ENCODE data around the gene AS3MT.
"Not testable (repeated sequence)": the region's sequence is repeated elsewhere in the genome, so short reads cannot be mapped to it uniquely, and the experiment has no call there.

Gene AS3MT

DNA sequence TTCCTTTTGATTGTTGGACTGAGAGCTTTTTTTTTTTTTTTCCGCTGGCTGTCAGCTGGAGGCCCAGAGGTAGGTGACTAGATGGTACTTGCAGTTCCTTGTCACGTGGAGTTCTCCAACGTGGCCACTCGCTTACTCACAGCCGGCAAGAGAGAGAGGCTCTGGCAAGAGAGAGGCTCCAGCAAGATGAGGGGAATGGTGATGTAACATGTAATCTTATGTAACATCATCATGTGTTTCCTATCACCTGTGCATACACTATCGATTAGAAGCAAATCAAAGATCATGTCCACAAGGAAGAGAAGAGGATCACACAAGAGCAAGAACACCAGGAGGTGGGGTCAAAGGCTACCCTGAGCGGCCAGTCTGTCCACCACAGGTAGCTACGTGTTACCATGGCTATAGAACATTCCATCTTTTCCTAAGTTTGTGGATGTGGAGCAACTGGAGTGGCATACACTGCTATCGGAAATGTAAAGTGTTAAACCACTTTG, 19.2 kb upstream of the AS3MT start:
- TF ChIP-seq EZH2 (IDR thresholded peaks at IDR 0.05; ENCODE audit: borderline replicate concordance, low read length), result no peak
- TF ChIP-seq, protein P1, sequence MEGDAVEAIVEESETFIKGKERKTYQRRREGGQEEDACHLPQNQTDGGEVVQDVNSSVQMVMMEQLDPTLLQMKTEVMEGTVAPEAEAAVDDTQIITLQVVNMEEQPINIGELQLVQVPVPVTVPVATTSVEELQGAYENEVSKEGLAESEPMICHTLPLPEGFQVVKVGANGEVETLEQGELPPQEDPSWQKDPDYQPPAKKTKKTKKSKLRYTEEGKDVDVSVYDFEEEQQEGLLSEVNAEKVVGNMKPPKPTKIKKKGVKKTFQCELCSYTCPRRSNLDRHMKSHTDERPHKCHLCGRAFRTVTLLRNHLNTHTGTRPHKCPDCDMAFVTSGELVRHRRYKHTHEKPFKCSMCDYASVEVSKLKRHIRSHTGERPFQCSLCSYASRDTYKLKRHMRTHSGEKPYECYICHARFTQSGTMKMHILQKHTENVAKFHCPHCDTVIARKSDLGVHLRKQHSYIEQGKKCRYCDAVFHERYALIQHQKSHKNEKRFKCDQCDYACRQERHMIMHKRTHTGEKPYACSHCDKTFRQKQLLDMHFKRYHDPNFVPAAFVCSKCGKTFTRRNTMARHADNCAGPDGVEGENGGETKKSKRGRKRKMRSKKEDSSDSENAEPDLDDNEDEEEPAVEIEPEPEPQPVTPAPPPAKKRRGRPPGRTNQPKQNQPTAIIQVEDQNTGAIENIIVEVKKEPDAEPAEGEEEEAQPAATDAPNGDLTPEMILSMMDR (IDR thresholded peaks at IDR 0.05; ENCODE audit: low read length), result no peak
- Histone ChIP-seq H3K4me1 (ENCODE audit: insufficient read depth, low read length, severe bottlenecking) (no peaks in the 10 kb centered on the region), H3K27me3 (ENCODE audit: insufficient read depth, low read length) (no peaks in the 10 kb centered on the region), H3K9ac (ENCODE audit: low read length) (no peak overlapping the region), H3K79me2 (ENCODE audit: insufficient read depth, low read length) (no peaks in the 10 kb centered on the region), H3K27ac (ENCODE audit: low read depth, low read length, poor library complexity, severe bottlenecking) (no peak overlapping the region), H2AFZ (ENCODE audit: low read length) (no peak overlapping the region), H3K9me3 (ENCODE audit: low read length) (no peaks in the 10 kb centered on the region), H4K20me1 (ENCODE audit: insufficient read depth, low read length) (no peaks in the 10 kb centered on the region), H3K36me3 (ENCODE audit: insufficient read depth, low read length) (no peaks in the 10 kb centered on the region), H3K4me2 (ENCODE audit: low read length) (no peak overlapping the region), H3K4me3 (ENCODE audit: low read depth, low read length, poor library complexity, severe bottlenecking) (no peak overlapping the region), H3K9me2 (ENCODE audit: low read depth, low read length) (no peaks in the 10 kb centered on the region), H3F3A (ENCODE audit: insufficient read depth, low read length) (no peaks in the 10 kb centered on the region)

DNA sequence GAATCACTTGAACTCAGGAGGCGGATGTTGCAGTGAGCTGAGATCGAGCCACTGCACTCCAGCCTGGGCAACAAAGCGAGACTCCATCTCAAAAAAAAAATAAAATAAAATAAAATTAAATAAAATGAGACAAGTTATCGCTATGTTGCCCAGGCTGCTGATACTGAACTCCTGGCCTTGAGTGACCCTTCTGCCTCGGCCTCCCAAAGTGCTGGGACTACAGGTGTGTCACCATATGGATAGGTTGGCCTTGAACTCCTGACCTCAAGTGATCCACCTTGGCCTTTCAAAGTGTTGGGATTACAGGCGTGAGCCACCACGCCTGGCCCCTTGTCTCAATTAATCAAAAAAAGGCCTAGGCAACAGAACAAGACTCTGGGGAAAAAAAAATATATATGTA, 16.0 kb upstream of the AS3MT start:
- not testable (repeated sequence) for H3K4me1 ChIP-seq (ENCODE audit: insufficient read depth, low read length, severe bottlenecking); H3K4me3 ChIP-seq (ENCODE audit: low read depth, low read length, poor library complexity, severe bottlenecking); H4K20me1 ChIP-seq (ENCODE audit: insufficient read depth, low read length); H3F3A ChIP-seq (ENCODE audit: insufficient read depth, low read length); H3K36me3 ChIP-seq (ENCODE audit: insufficient read depth, low read length); H3K9me2 ChIP-seq (ENCODE audit: low read depth, low read length); H3K4me2 ChIP-seq (ENCODE audit: low read length); H3K9ac ChIP-seq (ENCODE audit: low read length); H3K79me2 ChIP-seq (ENCODE audit: insufficient read depth, low read length); H3K9me3 ChIP-seq (ENCODE audit: low read length); H2AFZ ChIP-seq (ENCODE audit: low read length); H3K27me3 ChIP-seq (ENCODE audit: insufficient read depth, low read length); H3K27ac ChIP-seq (ENCODE audit: low read depth, low read length, poor library complexity, severe bottlenecking)

DNA sequence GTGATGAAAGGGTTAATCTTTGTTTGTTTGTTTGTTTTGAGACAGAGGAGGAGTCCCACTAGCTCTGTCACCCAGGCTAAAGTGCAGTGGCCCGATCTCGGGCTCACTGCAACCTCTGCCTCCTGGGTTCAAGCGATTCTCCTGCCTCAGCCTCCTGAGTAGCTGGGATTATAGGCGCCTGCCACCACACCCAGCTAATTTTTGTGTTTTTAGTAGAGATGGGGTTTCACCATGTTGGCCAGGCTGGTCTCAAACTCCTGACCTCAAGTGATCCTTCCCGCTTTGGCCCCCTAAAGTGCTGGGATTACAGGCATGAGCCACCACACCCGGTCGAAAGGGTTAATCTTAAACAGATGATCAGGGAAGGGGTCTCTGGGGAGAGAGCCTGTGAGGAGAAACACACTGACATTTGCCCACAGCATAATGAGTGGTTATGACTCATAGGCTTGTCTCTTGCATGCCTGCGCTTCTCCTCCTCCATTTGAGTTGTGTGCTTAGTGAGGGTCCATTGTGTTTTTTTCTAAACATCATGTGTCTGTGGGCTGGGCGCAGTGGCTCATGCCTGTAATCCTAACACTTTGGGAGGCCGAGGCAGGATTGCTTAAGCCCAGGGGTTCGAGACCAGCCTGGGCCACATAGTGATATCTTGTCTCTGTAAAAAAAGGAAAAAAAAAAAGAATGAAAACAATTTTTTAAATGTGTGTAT, 13.4 kb upstream of the AS3MT start:
- not testable (repeated sequence) for H3K79me2 ChIP-seq (ENCODE audit: insufficient read depth, low read length); H3K9me2 ChIP-seq (ENCODE audit: low read depth, low read length); H3F3A ChIP-seq (ENCODE audit: insufficient read depth, low read length); H4K20me1 ChIP-seq (ENCODE audit: insufficient read depth, low read length); H3K36me3 ChIP-seq (ENCODE audit: insufficient read depth, low read length); H3K27me3 ChIP-seq (ENCODE audit: insufficient read depth, low read length); H3K4me3 ChIP-seq (ENCODE audit: low read depth, low read length, poor library complexity, severe bottlenecking); H3K9ac ChIP-seq (ENCODE audit: low read length); H3K9me3 ChIP-seq (ENCODE audit: low read length); H3K27ac ChIP-seq (ENCODE audit: low read depth, low read length, poor library complexity, severe bottlenecking); H3K4me1 ChIP-seq (ENCODE audit: insufficient read depth, low read length, severe bottlenecking); H3K4me2 ChIP-seq (ENCODE audit: low read length); H2AFZ ChIP-seq (ENCODE audit: low read length)

DNA sequence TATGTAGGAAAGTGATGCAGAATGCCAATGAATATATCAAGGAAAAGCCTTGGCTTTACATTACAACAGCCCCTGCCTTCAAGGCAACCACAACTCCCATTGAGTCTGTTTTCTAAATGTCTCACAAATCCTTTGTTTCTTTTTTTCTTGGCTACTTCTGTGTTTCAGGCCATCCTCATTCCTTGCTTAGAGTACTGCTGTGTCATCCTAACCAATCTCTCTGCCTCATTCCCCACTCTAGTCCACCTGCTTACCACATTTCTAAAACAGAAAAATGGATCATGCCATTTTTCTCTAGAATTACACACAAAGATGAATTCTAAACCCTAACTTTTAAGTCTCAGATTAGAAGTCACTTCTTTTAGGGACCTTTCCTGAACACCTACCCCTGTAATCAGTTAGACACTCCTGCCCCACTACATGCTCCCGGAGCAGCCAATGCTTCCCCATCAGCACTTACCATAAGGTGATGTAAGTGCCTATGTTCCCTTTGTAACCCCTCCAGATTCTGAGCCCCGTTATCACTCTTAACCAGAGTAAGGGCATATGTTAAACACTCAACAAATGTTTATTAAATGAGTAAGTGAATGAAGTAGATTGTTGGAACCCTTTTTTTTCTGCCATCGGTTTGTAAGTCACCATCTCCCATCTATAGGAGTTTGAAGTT, 12.4 kb upstream of the AS3MT start:
- Histone ChIP-seq H3K36me3 (ENCODE audit: insufficient read depth, low read length) (no peaks in the 10 kb centered on the region), H3K27me3 (ENCODE audit: insufficient read depth, low read length) (no peaks in the 10 kb centered on the region), H2AFZ (ENCODE audit: low read length) (no peak overlapping the region), H4K20me1 (ENCODE audit: insufficient read depth, low read length) (no peaks in the 10 kb centered on the region), H3K9me2 (ENCODE audit: low read depth, low read length) (no peaks in the 10 kb centered on the region), H3K4me1 (ENCODE audit: insufficient read depth, low read length, severe bottlenecking) (no peaks in the 10 kb centered on the region), H3F3A (ENCODE audit: insufficient read depth, low read length) (no peaks in the 10 kb centered on the region), H3K4me2 (ENCODE audit: low read length) (no peak overlapping the region), H3K9me3 (ENCODE audit: low read length) (no peaks in the 10 kb centered on the region), H3K27ac (ENCODE audit: low read depth, low read length, poor library complexity, severe bottlenecking) (no peak overlapping the region), H3K4me3 (ENCODE audit: low read depth, low read length, poor library complexity, severe bottlenecking) (no peak overlapping the region), H3K79me2 (ENCODE audit: insufficient read depth, low read length) (no peaks in the 10 kb centered on the region), H3K9ac (ENCODE audit: low read length) (no peak overlapping the region)
- TF ChIP-seq, protein P1 (IDR thresholded peaks at IDR 0.05; ENCODE audit: low read length), result no peak
- TF ChIP-seq EZH2 (IDR thresholded peaks at IDR 0.05; ENCODE audit: borderline replicate concordance, low read length), result no peak

Data from OCI-LY1 (cell line).